Esophagus muscularis mucosa (tissue), 4 donors: ENCODE measurements around the gene PLA2G4D.

Source experiments
- CTCF ChIP-seq, 3 experiments: fragments of 200-600 bp in 2 of 3; fragments of 450-650 bp in 1 of 3; sonication (generic) in 2 of 3; IDR thresholded peaks; one replicate each; pipeline ENCODE4 v1.5.1; 2017 to 2019; ENCODE audit warnings: antibody characterized with exemption in 3 of 3, mild to moderate bottlenecking in 2 of 3, moderate library complexity in 1 of 3
- EP300 ChIP-seq: sonication (generic); formaldehyde crosslinking; IDR thresholded peaks from one replicate; pipeline ENCODE4 v1.6.1; 2017; ENCODE audit warnings: antibody characterized with exemption
- POLR2A ChIP-seq: fragments of 450-650 bp; IDR thresholded peaks from one replicate; pipeline ENCODE4 v1.6.1; 2017; ENCODE audit warnings: antibody characterized with exemption, moderate library complexity, mild to moderate bottlenecking, low read depth
- POLR2AphosphoS5 ChIP-seq, 2 donors: sonication (generic); formaldehyde crosslinking; IDR thresholded peaks; one replicate each; pipeline ENCODE4 v1.6.1; 2017; ENCODE audit warnings: antibody characterized with exemption in 2 of 2

- TF ChIP-seq POLR2AphosphoS5 (IDR thresholded peaks at IDR 0.05) (no peak), CTCF (IDR thresholded peaks at IDR 0.05) (no peak), POLR2A (no peak), EP300 (no peak)
Observed at GRCh38 chr15:42060477-42060763, 33.9 kb downstream of the PLA2G4D start.
